HG03103 (cell line): Measurements from ENCODE around the gene OBP2B.
"Not testable (repeated sequence)": the region's sequence is repeated elsewhere in the genome, so short reads cannot be mapped to it uniquely, and the experiment has no call there.

Experiments used
- ATAC-seq: cut with Tn5 transposase; IDR thresholded peaks from one replicate; pipeline ENCODE4 v1.9.1; 2021; ENCODE audit warnings: low read depth; ENCODE audit not compliant: unreplicated experiment

Gene OBP2B

DNA sequence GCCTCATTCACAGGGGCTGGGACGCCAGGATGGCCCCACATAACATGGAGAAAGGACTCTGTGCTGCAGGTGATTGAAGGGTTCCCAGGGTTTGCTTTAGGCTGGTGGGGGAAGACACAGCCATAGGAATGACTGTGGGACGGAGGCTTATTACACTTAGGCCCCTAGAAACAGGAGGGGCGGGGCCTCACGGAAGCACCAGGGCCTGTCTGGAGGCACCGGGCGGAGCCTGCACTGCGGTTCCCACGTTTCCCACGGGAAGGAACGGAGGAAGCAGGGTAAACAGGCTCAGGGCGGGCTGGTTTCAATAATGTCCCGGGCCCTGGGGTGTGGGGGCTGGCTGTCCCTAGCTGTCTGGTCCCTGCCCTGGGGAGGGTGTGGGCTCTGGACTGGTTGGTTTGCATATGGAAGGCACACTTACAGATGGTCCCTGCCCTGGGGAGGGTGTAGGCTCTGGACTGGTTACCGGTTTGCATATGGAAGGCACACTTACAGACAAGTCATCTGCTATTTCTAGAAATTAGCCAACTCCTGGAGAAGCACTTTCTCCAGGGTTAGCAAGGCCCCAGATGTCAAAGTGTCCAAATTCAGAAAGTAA is 14.2 kb upstream of the OBP2B start:
- not testable (repeated sequence) for ATAC-seq

DNA sequence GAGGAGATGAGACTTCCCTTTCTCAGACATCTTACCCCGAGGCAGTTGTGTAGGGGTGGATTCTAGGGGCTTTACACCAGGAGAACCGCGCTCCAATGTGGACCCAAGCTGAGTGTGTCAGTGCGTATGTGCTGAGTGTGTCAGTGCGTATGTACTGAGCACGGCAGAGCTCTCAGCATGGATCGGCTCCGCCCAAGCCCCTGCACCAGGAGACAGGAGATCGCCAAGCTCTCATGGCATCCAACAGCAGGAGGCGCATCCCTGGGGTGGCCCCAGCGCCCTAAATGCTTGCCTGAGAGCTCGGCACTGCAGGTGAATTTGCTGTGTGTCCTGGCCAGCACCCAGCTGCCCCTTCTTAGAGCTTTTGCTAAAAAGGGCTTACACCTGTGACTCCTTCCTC is 12.9 kb upstream of the OBP2B start:
- not testable (repeated sequence) for ATAC-seq

DNA sequence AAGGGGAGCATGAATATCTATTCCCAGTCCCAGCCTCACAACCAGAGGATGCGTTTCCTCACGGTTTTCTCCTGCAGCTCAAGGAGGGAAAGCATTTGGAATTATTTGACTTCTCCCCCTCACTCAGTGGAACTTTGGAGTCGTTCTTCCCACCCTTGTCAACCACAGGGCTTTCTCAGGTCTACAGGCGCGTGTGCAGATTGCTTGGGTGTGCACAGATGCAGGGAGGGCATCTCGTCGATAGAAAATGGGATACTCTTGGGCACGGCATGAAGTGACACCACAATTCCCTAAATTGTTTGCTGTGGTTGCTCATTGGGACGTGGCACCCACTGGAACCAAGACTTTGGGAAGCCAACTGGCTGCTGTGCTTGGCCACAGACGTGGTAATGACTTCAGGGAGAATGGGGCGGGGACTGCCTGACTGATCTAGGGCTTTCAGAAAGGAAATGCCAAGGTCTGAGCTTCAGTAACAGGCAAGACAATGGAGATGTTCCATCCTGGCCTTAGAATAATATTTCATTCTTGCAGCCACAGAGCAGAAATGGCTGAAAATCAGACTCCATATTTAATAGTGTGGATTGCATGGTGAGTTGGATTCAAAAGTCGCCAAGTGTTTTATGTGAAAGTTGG is 12.2 kb upstream of the OBP2B start:
- no peak for ATAC-seq

DNA sequence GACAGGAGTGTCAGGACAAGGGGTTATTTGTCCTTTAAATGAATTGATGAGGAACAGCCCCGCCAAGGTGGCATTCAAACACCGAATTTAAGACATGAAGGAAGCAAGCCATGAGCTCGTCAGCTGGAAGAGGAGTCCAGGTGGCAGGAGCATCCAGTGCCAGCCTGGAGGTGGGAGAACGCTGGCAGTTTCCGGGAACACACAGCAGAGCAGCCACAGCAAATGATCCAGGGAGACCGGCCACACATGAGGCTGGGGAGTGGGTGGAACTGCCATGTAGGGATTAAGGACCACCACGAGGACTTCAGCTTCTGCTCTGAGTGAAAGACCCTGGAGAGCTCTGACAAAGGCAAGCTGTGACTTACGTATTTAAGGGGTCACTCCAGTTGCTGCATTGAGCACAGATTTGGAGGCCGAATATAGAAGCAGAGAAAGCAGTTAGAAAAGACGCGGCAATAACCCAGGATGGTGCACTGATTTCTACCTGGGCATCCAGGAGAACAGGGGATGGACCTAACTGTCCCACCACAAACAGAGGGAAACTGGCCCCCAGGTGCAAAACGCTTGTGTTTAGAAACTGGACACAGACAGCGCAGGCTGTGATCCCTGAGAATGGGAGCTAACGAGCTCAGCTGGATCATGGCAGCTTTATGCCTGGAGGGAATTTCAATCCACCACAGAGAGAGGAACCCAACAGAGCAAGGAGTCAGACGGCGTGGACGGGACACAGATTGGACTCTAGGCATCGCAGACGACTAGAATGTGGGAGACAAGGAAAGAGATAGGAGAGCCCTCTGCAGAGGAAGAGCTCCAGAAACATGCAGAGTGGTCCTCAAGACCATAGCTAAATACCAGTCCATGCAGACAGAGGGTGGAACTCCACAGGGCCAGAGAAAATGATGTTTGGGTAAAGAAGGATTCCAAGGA is 9.3 kb upstream of the OBP2B start:
- ATAC-seq: not testable (repeated sequence)

DNA sequence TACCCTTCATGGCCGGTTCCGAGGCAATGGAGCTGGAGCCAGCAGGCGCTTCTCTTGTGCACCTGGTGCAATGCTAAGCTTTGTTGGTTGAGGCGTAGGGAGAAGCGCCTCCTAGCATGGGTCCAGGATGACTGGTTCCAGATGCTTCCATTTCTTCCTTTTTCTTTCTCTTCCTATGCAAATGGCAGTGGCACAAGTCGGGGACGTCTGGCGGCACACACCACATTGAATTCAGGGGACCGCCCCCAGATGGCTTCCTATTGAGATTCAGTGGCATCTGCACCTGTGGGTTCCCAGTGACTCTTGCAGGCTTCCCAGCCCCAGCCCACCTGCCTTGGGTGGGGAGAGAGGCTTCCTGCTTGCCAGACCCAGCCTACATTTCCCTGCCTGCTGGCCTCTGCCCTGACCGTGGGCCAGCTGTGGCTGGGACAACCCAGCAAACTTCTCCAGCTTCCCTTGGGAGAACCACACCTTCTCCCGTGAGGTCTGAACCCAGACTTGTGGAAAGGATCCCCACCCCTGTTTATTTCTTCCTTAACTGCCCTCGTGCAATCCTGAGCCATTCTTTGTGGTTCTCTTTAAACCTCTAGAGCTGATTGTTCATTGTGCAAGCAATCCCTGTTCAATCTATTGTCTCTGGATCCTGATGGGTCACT is 8.4 kb upstream of the OBP2B start:
- not testable (repeated sequence) for ATAC-seq

DNA sequence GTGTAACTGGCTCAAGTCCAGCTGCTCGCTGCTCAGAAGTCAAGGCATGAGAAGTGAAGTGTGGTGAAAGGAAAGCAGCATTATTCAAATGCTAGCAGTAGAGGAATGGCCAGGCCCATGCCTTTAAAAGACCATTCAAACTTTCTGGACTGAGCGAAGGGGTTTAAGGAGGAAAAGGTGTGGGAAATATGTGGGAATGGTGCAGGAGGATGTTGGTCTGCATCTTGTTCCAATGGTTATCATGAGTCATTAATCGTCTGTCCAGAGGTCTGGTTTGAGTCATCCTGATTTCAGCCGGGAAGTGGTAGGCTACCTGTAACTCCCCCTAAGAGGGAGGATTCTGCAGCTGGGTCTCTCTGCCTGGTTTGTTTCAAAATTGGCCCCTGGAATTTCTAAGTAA is 5.2 kb upstream of the OBP2B start:
- not testable (repeated sequence) for ATAC-seq

DNA sequence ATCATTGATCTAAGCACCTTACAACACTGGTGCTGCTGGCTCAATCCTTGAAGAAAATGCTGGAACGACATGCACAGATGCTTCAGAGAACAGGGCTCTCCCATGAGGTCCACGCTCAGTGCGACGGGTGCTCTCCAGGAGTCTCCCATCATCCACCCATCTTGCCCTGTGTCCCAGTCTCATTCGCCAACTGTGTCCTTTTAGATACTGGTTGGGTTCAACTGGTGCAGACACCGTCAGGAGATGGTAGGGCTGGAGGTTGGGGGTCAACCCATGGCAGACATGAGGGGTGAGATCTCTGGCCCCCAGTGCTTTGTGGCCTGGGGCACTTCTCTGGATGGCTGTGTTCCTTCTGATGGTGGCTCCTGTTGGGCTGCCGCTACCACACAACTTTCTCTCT is 1.6 kb upstream of the OBP2B start:
- no peak for ATAC-seq

DNA sequence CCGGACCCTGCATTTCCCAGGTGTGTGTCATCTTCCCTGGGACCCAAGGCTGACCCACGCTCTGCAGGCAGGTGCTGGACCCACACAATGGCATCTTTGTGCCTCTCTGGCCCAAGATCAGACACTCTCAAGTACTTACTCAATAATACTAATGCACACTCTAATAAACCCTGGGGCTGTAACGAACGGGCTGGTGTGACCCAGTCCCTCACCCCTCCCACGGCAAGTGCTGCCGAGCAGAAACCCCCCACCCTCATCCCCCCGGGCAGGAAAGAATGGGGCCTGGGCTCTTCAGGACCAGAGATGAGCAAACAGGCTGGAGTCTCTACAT is 1.1 kb upstream of the OBP2B start:
- ATAC-seq: no peak

DNA sequence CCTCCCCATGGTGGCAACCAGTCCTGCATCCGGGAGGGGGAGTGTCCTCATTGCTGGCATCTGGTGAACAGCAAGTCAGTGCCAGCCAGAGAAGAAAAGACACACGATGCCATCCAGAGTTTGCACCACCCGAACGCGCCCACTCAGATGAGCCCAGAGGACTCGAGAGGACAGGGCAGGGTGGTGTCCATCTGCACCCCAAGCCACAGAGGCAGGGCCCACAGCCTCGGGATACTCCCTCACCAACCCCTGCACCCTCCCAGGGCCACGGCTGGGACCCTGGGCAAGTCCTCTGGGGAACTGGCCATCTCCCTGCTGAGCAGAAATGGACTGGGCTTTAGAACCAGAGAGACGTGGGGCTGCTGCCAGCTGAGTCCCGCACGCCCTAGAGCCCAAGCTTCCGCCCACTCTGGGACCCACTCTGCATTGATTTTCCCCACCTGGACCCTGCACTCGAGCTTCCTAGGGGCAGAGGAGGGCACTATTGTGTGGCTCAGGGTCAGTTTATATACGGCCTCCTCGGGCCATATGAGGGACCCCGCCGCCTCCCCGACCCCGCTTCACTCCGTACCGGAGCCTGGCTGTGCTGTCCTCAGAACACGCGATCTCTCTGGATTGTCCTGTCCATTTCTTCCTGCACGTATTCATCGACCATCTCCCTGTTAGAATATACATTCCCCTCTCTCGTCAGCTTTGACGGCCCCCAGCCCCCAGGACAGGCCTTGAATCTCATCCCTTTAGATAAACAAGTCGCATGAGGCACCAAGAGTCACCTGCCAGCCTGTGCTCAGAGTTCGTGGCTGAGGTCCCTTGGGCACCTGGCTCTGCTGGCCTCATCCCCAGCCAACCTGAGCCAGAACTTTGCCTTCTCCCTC is 514 bp upstream of the OBP2B start:
- ATAC-seq: not testable (repeated sequence)

DNA sequence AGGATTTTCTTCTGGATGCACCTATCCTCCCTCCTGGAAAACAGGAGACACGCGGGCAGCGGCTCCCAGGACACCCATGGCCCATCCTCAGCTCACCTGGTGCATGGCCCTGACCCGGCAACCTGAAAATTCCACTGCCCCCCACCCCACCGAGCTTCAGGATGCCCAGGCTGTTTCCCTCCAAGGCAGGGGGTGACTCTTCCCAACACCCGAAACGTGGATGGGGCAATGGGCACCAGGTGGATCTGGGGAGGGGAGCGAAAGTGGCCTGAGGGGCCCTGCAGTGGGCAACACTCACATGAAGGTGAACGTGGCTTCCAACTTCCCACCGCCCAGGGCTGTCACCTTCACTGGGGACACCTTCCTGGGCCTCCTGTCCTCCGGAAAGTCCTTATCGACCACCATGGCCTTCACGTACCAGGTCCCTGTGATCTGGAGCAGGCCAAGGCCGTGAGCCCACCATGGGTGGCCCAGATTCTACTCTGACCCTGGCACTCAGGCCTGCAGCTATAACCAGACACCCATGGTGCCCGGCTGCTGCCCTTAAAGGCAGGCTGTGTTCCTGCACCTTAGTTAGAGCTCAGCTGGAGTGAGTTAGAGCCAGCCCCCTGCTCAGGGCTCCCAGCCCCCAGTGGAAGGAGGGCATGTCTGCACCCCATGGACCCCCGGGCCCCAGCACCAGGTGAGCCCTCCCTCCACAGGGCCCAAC is 725 bp downstream of the OBP2B start:
- not testable (repeated sequence) for ATAC-seq

DNA sequence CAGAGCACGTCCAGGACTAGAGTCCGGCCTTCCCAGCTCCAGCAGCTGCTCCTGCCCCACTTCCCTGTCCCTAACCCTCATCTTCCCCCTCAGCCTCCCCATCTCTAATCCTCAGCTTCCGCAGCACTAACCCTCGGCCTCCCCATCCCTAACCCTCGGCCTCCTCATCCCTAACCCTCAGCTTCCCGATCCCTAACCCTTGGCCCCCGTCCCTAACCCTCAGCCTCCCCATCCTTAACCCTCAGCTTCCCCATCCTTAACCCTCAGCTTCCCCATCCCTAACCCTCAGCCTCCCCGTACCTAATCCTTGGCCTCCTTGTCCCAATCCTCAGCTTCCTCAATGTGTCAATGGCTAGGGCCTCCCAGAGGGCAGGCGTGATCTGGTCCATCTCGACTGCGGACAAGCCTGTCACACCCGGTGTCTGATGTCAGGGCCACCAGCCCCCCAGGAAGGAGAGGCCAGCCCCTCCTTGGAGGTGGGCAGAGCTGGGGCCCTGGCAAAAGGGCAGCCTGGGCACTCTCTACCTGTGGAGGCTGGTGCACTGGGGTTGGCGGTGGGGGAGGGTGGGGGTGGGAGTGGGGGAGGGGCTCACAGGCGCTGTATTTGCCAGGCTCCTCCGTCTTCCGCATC is 1.4 kb downstream of the OBP2B start:
- ATAC-seq: no peak

DNA sequence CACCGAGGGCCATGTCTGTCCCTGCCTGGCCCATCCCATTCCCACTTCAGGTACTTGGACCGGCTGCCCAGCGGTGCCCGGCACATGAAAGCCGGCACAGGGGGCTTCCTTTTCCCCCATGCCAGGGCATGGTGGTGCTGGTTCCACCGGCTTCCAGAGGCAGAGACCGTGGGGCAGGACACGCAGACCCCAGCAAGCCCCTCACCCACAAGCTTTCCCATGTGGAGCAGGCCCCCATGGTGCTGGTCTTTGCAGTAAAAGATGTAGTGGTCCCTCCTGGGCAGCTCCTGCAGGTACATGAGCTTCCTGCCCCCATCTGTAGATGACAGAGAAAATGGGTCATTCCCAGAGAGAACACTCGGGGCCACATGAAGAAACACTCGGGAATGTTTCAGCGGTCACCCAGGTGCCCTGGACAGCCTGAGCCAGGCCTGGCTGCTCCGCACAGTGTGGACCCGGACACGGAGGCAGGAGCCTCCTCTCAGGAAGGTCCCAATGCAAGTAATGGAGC is 2.0 kb downstream of the OBP2B start:
- no peak for ATAC-seq

DNA sequence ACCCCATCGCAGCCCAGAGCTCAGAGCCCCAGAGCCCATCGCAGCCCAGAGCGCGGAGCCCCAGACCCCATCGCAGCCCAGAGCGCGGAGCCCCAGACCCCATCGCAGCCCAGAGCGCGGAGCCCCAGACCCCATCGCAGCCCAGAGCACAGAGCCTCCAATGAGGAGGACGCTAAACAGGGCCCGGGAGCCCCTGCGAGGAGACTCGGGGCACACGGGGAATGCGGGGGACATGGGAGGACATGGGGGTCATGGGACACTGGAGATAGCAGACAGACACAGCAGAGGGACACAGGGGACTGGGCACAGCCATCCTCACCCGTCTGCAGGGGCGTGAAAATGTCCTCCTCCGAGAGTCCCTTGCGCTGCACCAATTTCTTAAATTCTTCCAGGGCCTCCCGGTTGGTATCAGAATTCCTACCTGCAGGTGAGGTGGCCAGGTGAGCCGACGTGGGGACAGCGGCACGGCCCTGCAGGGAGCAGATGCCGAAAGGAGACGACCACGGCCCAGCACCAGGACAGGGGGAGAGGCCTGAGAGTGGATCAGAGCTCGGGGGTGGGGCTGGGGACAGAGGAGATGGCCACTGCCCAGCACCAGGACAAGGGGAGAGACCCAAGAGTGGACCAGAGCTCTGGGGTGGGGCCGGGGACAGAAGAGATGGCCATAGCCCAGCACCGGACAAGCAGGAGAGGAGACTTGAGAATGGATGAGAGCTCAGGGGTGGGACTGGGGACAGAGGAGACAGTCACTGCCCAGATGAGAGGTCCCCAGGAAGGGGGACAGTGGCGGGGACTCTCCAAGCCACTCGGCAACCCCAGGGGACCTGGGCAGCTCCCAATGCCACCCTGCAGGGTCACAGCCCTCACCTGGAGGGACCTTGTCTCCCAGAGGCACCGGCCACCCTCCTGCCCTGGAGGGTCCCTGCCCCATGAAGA is 2.8 kb downstream of the OBP2B start:
- no peak for ATAC-seq

DNA sequence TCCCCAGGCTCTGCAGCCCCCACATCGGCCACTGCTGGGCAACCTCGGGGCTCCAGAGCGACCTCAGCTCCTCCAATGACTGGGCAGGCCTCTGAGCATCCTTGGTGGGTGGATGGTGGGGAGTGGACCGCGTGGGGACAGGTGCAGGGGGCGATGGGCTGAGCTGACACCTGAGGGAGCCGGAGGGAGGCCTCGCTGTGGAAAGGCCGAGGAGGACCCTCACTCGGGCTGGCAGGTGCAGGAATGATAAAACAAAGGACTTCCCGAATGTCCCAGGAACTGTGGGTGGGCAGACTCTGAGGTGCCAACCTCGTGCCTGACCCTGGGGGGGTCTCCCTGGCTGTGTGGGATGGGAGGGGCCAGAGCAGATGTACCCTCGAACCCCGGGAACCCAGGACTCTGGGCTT is 3.6 kb downstream of the OBP2B start:
- ATAC-seq: not testable (repeated sequence)

DNA sequence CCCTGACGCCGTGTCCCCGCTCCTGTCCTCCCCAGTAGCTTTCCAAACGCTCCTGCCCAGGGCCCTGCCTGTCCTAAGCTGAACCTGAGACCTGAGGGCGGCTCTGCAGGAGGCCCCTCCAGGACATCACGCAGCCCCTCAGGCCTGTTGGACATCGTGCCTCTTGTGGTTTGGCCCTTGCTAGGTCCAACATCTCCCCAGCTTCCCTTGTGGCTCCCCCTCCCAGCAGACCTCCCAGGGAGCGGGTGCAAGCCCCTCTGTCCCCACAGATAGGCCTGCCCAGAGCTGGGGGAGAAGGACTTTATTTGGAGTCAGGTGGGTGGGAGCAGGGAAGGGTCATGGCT is 4.1 kb downstream of the OBP2B start:
- no peak for ATAC-seq

DNA sequence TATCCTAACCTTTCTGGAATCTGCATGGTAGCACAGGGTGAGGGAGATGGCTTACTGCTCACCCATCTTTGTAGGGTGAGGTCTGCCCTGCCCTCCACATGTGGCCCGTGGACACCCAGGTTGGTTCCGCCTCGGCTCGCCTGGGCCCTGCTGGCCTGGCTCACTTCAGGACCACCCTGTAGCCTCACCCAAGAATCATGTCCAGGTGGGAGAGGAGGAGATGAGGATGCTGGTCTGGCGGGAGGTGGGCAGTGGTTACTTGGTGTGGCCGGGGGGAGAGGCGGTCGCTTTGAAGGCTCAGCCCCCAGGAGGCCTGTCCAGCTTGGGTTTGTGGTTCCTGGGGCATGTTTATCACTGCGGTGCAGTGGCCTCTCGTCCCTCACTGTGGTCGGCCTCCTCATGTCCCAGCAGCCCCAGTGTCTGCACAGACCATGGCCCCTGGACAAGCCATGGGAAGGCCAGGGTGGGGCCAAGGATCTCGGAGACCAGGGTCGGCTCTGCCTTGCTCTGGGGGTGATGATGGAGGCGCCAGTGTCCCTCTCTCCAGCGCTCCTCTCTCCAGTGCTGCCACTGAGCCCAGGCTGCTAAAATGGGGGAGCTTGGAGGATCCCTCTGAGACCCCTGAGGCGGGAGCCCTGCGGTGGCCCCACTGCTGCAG is 4.6 kb downstream of the OBP2B start:
- no peak for ATAC-seq

DNA sequence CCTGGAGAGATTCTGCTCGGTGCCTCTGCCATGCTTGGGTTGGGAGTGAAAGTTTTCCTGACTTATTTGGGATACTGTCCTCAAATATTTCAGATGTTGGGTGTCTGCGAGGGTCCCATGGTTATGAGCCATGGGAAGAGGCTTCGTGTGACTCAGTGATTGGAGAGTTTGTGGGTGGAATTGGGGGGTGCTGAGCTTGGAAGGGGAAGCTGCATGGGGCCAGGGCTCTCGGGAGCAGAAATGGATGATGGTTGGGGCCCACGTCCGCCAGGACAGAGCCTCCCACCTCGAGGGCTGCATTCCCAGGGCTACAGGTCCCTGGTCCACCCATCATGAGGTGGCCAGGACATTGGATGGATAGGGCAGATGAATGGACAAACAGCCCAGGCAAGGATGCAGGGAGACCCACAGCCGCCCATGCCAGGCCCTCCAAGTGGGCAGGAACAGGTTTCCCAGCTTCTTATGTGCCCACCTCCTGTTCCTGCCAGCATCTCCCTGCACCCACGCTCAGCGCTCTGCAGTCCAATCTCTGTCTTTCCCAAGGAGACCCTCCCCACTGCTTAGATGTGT is 5.5 kb downstream of the OBP2B start:
- no peak for ATAC-seq
